A549 treated with GW870086 at 1 μM for 4 hours (cell line): ENCODE data around the gene PRKAA1. TPM values are rescaled to one million over a fixed set of nuclear protein-coding genes. Genes with fewer than 3 reads are reported as not detected.

Source experiments
- total RNA-seq: library from RNA; stranded (reverse); fragments of 200-300 nt; extraction: Qiagen RNA extraction; gene quantifications from 5 replicates; pipeline ENCODE4 v1.2.3, GENCODE V29; 2022; ENCODE audit warnings: low read depth

The PRKAA1 gene
- 29.0 to 54.8 TPM (median 39.1 TPM) in 5 replicates for total RNA-seq

DNA sequence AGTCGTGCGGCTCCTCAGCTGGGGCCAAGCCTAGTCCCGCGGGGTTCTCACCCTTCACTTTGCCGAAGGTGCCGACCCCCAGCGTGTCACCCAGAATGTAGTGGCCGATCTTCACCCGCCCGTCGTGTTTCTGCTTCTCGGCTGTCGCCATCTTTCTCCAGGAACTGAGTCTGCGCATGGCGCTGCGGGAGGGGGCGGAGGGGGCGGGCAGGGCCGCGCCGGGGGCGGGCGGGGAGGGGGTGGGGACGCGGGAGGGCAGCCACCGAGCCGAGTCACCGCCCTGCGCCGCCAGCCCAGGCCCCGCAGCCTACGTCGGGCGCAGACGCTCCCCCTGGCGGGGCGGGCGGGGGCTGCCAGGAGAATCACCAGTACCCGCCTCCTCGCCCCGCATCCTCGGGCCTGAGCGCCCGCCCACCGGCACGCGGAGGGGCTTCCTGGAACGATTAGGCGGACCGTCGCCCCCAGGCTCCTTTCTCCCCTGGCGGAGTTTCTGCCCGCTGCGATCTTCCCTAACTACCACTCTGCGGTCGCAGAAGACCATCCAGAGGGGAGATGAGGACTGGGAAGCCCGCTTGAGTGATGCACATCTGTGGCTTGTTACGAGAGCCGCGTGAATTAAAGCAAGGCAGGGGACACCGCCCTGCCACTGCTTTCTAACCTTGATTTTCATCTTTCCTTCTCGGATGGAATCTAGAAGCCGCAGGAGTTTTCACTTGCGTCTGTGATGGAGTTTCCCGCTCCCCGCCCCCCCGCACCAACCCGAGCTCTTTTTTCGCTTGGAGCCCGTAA lies at the start of gene PRKAA1:
Gene PRKAA1 (minus strand): TSS at position 363 of the 789 bp plus-strand sequence. CDS start 185 bp downstream, at position 178.

DNA sequence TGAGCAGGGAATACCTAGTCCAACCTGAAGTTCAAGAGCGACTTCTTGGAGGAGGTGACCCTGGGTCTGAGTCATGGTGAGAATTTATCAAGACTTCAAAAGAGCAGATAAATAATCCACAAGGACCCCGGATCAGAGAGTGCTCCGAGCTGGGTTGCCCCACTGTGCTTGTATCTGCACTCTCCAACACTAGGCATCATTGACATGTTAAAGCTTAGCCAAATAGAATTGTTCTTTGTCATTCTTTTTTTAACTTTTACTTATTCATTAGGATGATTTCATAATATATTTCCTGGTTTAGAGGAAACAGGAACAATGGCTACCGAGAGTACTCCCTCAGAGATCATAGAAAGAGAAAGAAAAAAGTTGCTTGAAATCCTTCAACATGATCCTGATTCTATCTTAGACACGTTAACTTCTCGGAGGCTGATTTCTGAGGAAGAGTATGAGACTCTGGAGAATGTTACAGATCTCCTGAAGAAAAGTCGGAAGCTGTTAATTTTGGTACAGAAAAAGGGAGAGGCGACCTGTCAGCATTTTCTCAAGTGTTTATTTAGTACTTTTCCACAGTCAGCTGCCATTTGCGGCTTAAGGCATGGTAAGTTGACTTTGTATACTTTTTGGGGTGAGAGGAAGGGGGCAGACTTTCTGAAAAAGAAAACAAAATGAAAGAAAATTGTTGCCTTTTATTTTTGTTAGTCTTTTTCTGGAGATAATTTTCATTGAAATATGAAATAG lies 43.1 kb upstream of the PRKAA1 start, which contains the start of gene CARD6:
Gene CARD6 (plus strand): TSS at position 300 of the 738 bp plus-strand sequence. CDS start 16 bp downstream, at position 316.

DNA sequence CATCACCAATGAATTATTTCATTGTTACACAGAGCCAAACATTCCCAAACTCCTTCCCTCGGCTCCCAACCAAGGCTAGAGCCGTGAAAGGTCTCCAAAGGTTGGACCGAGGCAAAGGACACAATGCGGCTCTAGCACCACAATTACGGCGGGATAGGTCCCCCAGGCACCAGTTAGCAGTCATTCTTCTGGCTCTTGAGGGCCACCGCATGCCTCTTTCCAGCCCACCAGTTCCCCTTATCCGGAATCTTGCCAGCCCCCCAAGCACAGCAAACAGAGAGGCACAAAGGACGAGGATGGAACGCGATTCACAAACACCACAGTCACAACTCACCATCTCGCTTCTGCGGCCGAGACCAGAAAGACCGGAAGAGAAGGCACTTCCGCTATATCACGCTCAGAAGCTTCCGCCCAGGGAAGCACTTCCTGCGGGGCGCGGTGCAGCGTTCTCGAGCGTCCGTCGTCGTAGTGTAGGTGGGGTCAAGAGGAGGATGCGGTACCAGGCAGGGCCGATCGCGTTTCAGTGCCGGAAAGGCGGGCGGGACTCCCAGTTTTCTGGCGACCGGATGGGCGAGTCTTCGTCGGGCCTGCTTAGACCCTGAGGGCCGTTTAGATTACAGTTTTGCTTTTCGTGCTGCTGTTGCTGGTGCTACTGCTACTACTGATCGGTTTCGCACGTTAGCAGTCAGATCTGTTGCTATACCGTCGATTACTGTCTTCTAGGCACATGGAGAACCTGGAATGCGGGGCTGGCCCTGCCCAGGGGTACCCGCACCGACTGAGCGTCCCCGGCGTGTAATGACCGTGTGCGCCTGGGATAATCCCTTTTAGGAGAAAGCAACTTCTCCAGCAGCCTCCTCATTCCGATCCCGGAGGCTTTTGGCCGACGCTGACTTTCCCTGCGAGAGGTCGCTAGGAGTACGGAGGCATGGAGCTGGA lies 36.9 kb upstream of the PRKAA1 start, which contains the start of gene RPL37:
Gene RPL37 (minus strand): TSS at position 374 of the 939 bp plus-strand sequence. CDS start 37 bp downstream, at position 337.

DNA sequence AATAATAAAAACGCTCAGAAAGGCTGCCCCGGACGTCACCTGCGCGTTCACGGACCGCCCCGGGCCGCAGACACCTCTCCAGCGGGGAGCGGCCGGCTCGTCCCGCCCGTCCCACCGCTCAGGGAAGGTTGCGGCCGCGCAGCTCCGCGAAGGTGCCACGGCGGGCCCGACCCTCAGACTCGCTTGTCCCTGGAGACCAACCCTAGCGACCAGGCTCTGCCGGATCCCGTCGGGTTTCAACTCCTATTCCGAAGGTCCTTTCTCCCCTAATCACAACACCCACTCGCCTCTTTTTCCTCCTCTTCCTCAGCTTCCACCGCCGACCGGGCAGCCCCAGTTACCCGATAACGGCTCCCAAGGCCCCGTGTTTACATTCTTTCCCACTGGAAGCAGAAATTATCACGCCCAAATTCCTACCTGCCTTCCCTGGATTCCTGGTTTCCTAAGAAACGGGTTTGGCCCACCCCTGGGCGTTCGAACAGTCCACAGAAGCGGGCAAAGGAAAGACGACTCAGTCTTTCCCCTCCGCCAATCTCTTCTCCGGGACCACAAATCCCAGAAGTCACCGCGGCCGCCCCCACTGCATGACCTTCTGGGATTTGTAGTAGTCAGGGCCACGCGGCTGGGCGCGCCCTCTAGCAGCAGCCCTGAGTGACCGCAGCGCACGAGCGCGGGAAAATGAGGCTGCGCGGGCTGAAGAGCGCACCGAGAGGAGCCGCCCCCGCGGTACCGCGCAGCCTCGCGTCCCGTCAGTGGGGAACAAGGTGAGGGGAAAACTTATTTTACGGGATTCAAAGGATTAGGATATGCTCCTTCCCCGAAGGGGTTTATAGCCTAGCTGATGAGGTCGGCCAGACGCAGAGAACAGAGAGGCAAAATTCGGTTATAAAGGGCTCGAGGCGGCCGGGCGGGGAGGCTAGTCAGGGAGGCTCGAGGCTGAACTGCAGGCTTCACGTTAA lies 42.5 kb downstream of the PRKAA1 start, which contains the start of gene TTC33:
Gene TTC33 (minus strand): TSS at position 555 of the 959 bp plus-strand sequence. CDS start 8,943 bp downstream, outside the sequence.

Other genes starting within 250 kb of the PRKAA1 start
- 3.1 to 4.5 TPM (median 3.8 TPM) in 5 replicates for gene PTGER4, start 118.5 kb downstream of the PRKAA1 start, total RNA-seq
- gene TTC33, start 42.4 kb downstream of the PRKAA1 start, total RNA-seq = 7.5 to 16.1 TPM (median 10.1 TPM) in 5 replicates
- gene RPL37, start 36.8 kb upstream of the PRKAA1 start, total RNA-seq = 2,580 to 3,166 TPM (median 2,695 TPM) in 5 replicates
- gene CARD6, start 43.0 kb upstream of the PRKAA1 start, total RNA-seq = 2.9 to 3.3 TPM (median 3.1 TPM) in 5 replicates
- gene C7, start 111.1 kb upstream of the PRKAA1 start, total RNA-seq = not detected in 5 replicates